WI38 (cell line): ENCODE results near the gene PITX1.

Experiments
- H3K4me3 ChIP-seq: 2 replicates; pipeline ENCODE4 v1.5.1; 2011; ENCODE audit warnings: low read depth, mild to moderate bottlenecking, control low read depth, low read length
- TF ChIP-seq, protein P1 (sequence below): IDR thresholded peaks from 2 replicates; pipeline ENCODE4 v1.5.1; 2012; ENCODE audit warnings: low read depth, mild to moderate bottlenecking, control low read depth, low read length

The PITX1 gene

GRCh38 chr5:135060021-135060420 is 26.0 kb upstream of the PITX1 start:
- TF ChIP-seq, protein P1, sequence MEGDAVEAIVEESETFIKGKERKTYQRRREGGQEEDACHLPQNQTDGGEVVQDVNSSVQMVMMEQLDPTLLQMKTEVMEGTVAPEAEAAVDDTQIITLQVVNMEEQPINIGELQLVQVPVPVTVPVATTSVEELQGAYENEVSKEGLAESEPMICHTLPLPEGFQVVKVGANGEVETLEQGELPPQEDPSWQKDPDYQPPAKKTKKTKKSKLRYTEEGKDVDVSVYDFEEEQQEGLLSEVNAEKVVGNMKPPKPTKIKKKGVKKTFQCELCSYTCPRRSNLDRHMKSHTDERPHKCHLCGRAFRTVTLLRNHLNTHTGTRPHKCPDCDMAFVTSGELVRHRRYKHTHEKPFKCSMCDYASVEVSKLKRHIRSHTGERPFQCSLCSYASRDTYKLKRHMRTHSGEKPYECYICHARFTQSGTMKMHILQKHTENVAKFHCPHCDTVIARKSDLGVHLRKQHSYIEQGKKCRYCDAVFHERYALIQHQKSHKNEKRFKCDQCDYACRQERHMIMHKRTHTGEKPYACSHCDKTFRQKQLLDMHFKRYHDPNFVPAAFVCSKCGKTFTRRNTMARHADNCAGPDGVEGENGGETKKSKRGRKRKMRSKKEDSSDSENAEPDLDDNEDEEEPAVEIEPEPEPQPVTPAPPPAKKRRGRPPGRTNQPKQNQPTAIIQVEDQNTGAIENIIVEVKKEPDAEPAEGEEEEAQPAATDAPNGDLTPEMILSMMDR, result no peak
- no peak overlapping the region for H3K4me3 ChIP-seq

- TF ChIP-seq, protein P1, result no peak
- H3K4me3 ChIP-seq, result no peak overlapping the region
These were observed 25.2 kb upstream of the PITX1 start for GRCh38 chr5:135059000-135059923.

DNA sequence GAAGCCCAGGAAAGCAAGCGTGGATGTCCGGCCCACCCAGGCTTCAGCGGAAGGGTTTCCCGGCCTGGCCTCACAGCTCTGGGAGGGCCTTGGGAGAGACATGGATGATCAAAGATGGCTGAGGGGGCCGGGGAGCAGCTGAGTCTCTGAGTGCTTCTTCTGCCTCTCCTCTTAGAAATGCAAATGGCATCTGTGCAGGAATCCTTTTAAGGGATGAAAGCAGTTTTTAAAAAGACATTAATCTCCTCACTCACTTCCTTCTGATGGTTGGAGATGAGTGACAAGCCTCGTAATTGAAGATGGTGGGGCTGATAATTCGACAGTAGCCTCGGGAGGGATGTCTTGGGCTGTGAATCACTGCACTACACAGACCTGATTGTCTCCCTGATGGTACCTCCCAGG is 24.3 kb upstream of the PITX1 start:
- TF ChIP-seq, protein P1, result no peak
- no peak overlapping the region for H3K4me3 ChIP-seq

DNA sequence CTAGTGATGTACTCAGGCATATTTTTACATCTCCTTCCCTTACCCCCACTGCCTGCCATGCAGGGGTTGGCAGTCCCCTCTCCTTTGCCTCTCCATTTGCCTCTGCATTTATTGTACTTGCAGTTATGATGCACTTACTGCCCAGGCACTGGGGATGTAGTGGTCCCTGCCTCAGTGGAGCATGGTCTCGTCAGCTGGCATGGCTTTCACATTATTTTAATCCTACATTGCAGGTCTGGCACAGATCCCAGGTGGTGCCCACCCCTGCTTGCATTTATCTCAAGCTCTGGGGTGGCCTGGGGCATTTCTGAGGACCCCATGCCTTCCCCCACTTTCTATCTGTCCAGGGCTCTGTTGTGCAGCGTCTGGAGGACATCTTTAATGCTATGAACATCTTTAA is 23.2 kb upstream of the PITX1 start:
- TF ChIP-seq, protein P1, result no peak
- H3K4me3 ChIP-seq, result no peak overlapping the region

DNA sequence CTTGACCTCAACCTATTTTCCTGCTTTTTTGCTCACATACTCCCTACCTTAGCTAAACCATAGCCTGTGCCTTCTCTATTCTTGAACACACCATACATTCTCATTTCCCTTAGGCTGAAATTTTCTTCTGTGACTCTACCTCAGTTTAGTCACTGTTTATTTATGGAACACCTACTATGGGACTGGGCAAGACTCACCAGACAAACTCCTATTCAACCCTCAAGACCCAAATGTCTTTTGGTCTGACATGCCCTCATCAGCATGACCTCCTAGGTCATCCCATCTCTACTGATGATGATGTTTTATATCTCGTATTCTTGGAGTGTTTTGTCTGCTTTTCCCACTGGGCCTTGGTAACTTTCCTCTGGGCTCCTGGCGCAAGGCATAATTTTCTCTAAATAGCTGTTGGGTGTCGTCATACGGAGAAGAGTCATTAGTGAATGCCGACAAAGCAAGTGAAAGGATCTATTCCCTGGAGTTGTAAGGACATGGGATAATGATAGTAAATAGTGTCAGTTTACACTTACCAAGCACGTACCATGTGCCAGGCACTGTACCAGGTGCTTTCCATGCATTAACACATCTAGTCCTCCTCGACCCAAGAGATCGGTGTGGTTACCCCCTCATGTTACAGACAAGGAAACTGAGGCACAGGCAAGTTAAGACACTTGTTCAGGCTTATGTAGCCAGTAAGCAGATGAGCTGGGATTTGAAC is 22.4 kb upstream of the PITX1 start:
- TF ChIP-seq, protein P1, result no peak
- H3K4me3 ChIP-seq, result no peak overlapping the region

- TF ChIP-seq, protein P1, result no peak
- H3K4me3 ChIP-seq, result no peak overlapping the region
These were observed 21.4 kb upstream of the PITX1 start for GRCh38 chr5:135055396-135055795.

GRCh38 chr5:135054546-135054945 is 20.5 kb upstream of the PITX1 start:
- no peak overlapping the region for H3K4me3 ChIP-seq
- TF ChIP-seq, protein P1, result no peak
